HCT116 (cell line): Measurements from ENCODE around the gene PHF5A. TPM values are rescaled to one million over a fixed set of nuclear protein-coding genes. Genes with fewer than 3 reads are reported as not detected.

ENCODE experiments used
- ATAC-seq: fragments of 200-7000 bp; cut with Tn5 transposase; 2 replicates; pipeline ENCODE4 v1.9.1; 2020; ENCODE audit warnings: mild to moderate bottlenecking, moderate library complexity
- BruUV-seq: library from RNA; stranded (reverse); fragments of 400-500 nt; replicated peaks from 2 replicates; lab custom pipeline; 2021; lab: Mats Ljungman, UMichigan
- CTCF ChIA-PET: fragments of 300-600 bp; sonication (Branson Sonifier 250); formaldehyde crosslinking; loops from one replicate; lab custom pipeline; 2021; ENCODE audit warnings: antibody characterized with exemption; lab: Charles Lee
- POLR2A ChIA-PET: fragments of 300-600, 350-600 bp; sonication (Branson Sonifier 250); formaldehyde crosslinking; loops from one replicate; lab custom pipeline; 2021; ENCODE audit warnings: antibody characterized with exemption; lab: Charles Lee
- RAD21 ChIA-PET, 2 experiments: fragments of 300-600 bp; sonication (Branson Sonifier 250); formaldehyde crosslinking; loops; one replicate each; lab custom pipeline; 2023; ENCODE audit warnings: low total read pairs in 2 of 2; ENCODE audit not compliant: uncharacterized antibody in 2 of 2, unreplicated experiment in 2 of 2, low non-redundant PET in 1 of 2; lab: Charles Lee
- DNase-seq: peaks from one replicate; pipeline ENCODE4 v3.0.0-alpha.2; 2010; ENCODE audit warnings: low read depth, low spot score
- H2AFZ ChIP-seq: fragments of 200-600 bp; shearing (Covaris generic), sonication (generic); 2 replicates; pipeline ENCODE4 v1.6.1; 2017; ENCODE audit warnings: low read depth, mixed run types, mixed read lengths, antibody characterized with exemption, low read length; ENCODE audit not compliant: poor library complexity, severe bottlenecking
- H3K27ac ChIP-seq: 2 replicates; pipeline ENCODE4 v1.5.1; 2012; ENCODE audit warnings: low read depth, low read length
- H3K27me3 ChIP-seq: fragments of 200-600 bp; sonication (generic); 2 replicates; pipeline ENCODE4 v1.6.1; 2016; ENCODE audit warnings: mixed run types, low read length, mixed read lengths; ENCODE audit not compliant: insufficient read depth
- H3K36me3 ChIP-seq, 2 experiments: fragments of 200-500 bp in 1 of 2; fragments of 200-600 bp in 1 of 2; sonication (Bioruptor generic) in 1 of 2; sonication (generic) in 1 of 2; 2 replicates each; pipeline versions ENCODE4 v1.5.1 to v1.6.1; 2014 to 2016; ENCODE audit warnings: low read length in 2 of 2, inconsistent platforms in 1 of 2, mixed read lengths in 1 of 2, mixed run types in 1 of 2; ENCODE audit not compliant: insufficient read depth in 2 of 2, control insufficient read depth in 1 of 2
- H3K4me1 ChIP-seq, 2 experiments: fragments of 200-600 bp in 1 of 2; sonication (generic) in 1 of 2; 2 replicates each; pipeline versions ENCODE4 v1.5.1 to v1.6.1; 2012 to 2017; ENCODE audit warnings: low read length in 2 of 2, inconsistent platforms in 1 of 2, mild to moderate bottlenecking in 1 of 2, mixed read lengths in 1 of 2, mixed run types in 1 of 2, moderate library complexity in 1 of 2; ENCODE audit not compliant: insufficient read depth in 2 of 2, control insufficient read depth in 1 of 2
- H3K4me2 ChIP-seq: fragments of 200-600 bp; sonication (generic); 2 replicates; pipeline ENCODE4 v1.6.1; 2017; ENCODE audit warnings: mixed run types, low read length, mixed read lengths
- H3K4me3 ChIP-seq, 2 experiments: fragments of 200-600 bp in 1 of 2; sonication (generic) in 1 of 2; replicated peaks in 1 of 2; 2 replicates each; pipeline ENCODE4 v1.5.1; 2011 to 2016; ENCODE audit warnings: low read length in 2 of 2, control low read depth in 1 of 2, low read depth in 1 of 2, mild to moderate bottlenecking in 1 of 2, mixed read lengths in 1 of 2, mixed run types in 1 of 2
- H3K79me2 ChIP-seq: fragments of 200-600 bp; sonication (generic); 2 replicates; pipeline ENCODE4 v1.6.1; 2017; ENCODE audit warnings: mild to moderate bottlenecking, mixed run types, low read length, moderate library complexity, mixed read lengths; ENCODE audit not compliant: insufficient read depth
- H3K9ac ChIP-seq: fragments of 200-600 bp; sonication (generic); 2 replicates; pipeline ENCODE4 v1.6.1; 2016; ENCODE audit warnings: low read length, mixed read lengths
- H3K9me2 ChIP-seq: fragments of 200-600 bp; sonication (generic), shearing (Covaris generic); 2 replicates; pipeline ENCODE4 v1.6.1; 2017; ENCODE audit warnings: mixed run types, mild to moderate bottlenecking, moderate library complexity; ENCODE audit not compliant: insufficient read depth
- H3K9me3 ChIP-seq, 2 experiments: fragments of 200-500 bp in 1 of 2; fragments of 200-600 bp in 1 of 2; sonication (Bioruptor generic) in 1 of 2; sonication (generic) in 1 of 2; 2 replicates each; pipeline ENCODE4 v1.6.1; 2014 to 2017; ENCODE audit warnings: low read length in 2 of 2, mixed read lengths in 2 of 2, inconsistent platforms in 1 of 2, low read depth in 1 of 2, mild to moderate bottlenecking in 1 of 2, mixed run types in 1 of 2, moderate library complexity in 1 of 2; ENCODE audit not compliant: control insufficient read depth in 1 of 2, insufficient read depth in 1 of 2
- H4K20me1 ChIP-seq: fragments of 200-600 bp; sonication (generic), shearing (Covaris generic); 2 replicates; pipeline ENCODE4 v1.6.1; 2017; ENCODE audit warnings: mixed run types, mild to moderate bottlenecking, moderate library complexity; ENCODE audit not compliant: insufficient read depth
- CBX3 ChIP-seq: IDR thresholded peaks from 2 replicates; pipeline ENCODE4 v1.6.1; 2012; ENCODE audit warnings: low read depth
- EGR1 ChIP-seq: IDR thresholded peaks from 2 replicates; pipeline ENCODE4 v1.6.1; 2012; ENCODE audit warnings: low read depth
- ELF1 ChIP-seq: IDR thresholded peaks from 2 replicates; pipeline ENCODE4 v1.6.1; 2012; ENCODE audit warnings: low read depth, borderline replicate concordance
- FOSL1 ChIP-seq: IDR thresholded peaks from 2 replicates; pipeline ENCODE4 v1.6.1; 2012; ENCODE audit warnings: low read depth
- POLR2AphosphoS5 ChIP-seq: IDR thresholded peaks from 2 replicates; pipeline ENCODE4 v1.6.1; 2011; ENCODE audit warnings: mild to moderate bottlenecking, low read depth, low read length, moderate library complexity
- RAD21 ChIP-seq: IDR thresholded peaks from 2 replicates; pipeline ENCODE4 v1.6.1; 2012; ENCODE audit warnings: low read depth, mild to moderate bottlenecking
- SIN3A ChIP-seq: IDR thresholded peaks from 2 replicates; pipeline ENCODE4 v1.6.1; 2012; ENCODE audit warnings: low read depth
- SRF ChIP-seq: IDR thresholded peaks from 2 replicates; pipeline ENCODE4 v1.6.1; 2012; ENCODE audit warnings: low read depth
- TCF7L2 ChIP-seq: IDR thresholded peaks from 2 replicates; pipeline ENCODE4 v1.7.0; 2011; ENCODE audit warnings: borderline replicate concordance, inconsistent platforms; ENCODE audit not compliant: insufficient read depth, insufficient read length; ENCODE audit errors: extremely low read depth
- ZFX ChIP-seq: fragments of 450-650 bp; IDR thresholded peaks from 2 replicates; pipeline ENCODE4 v1.6.1; 2017
- intact Hi-C: fragments of 100-400 bp; cut with micrococcal nuclease; formaldehyde crosslinking; loops from 2 replicates; pipeline ENCODE4 v1.10.0; 2022
- total RNA-seq: library from RNA; stranded (reverse); gene quantifications from one replicate; pipeline ENCODE4 v1.2.1, GENCODE V29; 2021; ENCODE audit not compliant: unreplicated experiment
- TF ChIP-seq, protein P1 (sequence below): IDR thresholded peaks from 2 replicates; pipeline ENCODE4 v1.6.1; 2011; ENCODE audit warnings: mild to moderate bottlenecking, low read length, moderate library complexity; ENCODE audit not compliant: insufficient replicate concordance; ENCODE audit errors: extremely low read depth
- TF ChIP-seq, protein P2 (sequence below), 3 experiments: fragments of 200-600 bp in 1 of 3; sonication (generic) in 1 of 3; IDR thresholded peaks in 2 of 3; conservative IDR thresholded peaks in 1 of 3; 2 replicates each; pipeline ENCODE4 v1.5.1; 2012 to 2017; ENCODE audit warnings: low read depth in 2 of 3, low read length in 2 of 3, antibody characterized with exemption in 1 of 3, borderline replicate concordance in 1 of 3, control low read depth in 1 of 3, mild to moderate bottlenecking in 1 of 3, mixed read lengths in 1 of 3, mixed run types in 1 of 3, moderate library complexity in 1 of 3; ENCODE audit not compliant: insufficient read depth in 1 of 3

Gene PHF5A
- total RNA-seq, 1 experiment from 2014 or later, result 86.0 TPM

DNA sequence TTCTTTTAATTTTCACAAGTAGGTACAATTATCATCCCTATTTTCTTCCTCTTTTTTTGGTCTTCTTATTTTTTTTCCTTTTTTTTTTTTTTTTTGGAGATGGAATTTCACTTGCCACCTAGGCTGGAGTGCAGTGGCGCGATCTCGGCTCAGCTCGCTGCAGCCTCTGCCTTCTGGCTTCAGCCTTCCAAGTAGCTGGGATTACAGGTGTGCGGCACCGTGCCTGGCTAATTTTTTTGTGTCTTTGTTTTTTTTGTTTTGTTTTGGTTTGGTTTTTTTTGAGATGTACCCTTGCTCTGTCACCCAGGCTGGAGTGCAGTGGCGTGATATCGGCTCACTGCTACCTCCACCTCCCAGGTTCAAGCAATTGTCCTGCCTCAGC is 38.5 kb downstream of the PHF5A start:
- CTCF ChIA-PET, result no interaction called here
- H3K4me3 ChIP-seq, result no peak overlapping the region
- no peaks in the 10 kb centered on the region for H3K27me3 ChIP-seq
- intact Hi-C loops, result no loop called here
- no peak overlapping the region for H2AFZ ChIP-seq
- DNase-seq (no peak), ATAC-seq (no peak)
- no peak overlapping the region for H3K9ac ChIP-seq
- H3K79me2 ChIP-seq, result peaks cover 9% of the 10 kb centered on the region; the same call in 1 of the 2 replicates
- H3K4me1 ChIP-seq, result no peaks in the 10 kb centered on the region; a peak in 1 of 4 replicates
- no peak overlapping the region for H3K27ac ChIP-seq
- H3K36me3 ChIP-seq, result peaks cover 3 to 8% of the 10 kb centered on the region in 2 experiments; a peak in 2 of 4 replicates
- POLR2A ChIA-PET, result no interaction called here
- BruUV-seq, result no TSS peak
- TF ChIP-seq EGR1 (no peak), TCF7L2 (no peak), SIN3A (no peak), ZFX (no peak)
- TF ChIP-seq, protein P1, sequence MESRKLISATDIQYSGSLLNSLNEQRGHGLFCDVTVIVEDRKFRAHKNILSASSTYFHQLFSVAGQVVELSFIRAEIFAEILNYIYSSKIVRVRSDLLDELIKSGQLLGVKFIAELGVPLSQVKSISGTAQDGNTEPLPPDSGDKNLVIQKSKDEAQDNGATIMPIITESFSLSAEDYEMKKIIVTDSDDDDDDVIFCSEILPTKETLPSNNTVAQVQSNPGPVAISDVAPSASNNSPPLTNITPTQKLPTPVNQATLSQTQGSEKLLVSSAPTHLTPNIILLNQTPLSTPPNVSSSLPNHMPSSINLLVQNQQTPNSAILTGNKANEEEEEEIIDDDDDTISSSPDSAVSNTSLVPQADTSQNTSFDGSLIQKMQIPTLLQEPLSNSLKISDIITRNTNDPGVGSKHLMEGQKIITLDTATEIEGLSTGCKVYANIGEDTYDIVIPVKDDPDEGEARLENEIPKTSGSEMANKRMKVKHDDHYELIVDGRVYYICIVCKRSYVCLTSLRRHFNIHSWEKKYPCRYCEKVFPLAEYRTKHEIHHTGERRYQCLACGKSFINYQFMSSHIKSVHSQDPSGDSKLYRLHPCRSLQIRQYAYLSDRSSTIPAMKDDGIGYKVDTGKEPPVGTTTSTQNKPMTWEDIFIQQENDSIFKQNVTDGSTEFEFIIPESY, result no peak
- no peaks in the 10 kb centered on the region for H3K9me2 ChIP-seq
- no peaks in the 10 kb centered on the region for H3K9me3 ChIP-seq
- H4K20me1 ChIP-seq, result no peaks in the 10 kb centered on the region
- H3K4me2 ChIP-seq, result no peak overlapping the region
- RAD21 ChIA-PET, result interaction anchor here in 1 of 2 experiments (0.6 kb wide), 1 partner anchor 46 kb away, joined by 3 read pairs; no protein-coding TSS in a partner anchor

DNA sequence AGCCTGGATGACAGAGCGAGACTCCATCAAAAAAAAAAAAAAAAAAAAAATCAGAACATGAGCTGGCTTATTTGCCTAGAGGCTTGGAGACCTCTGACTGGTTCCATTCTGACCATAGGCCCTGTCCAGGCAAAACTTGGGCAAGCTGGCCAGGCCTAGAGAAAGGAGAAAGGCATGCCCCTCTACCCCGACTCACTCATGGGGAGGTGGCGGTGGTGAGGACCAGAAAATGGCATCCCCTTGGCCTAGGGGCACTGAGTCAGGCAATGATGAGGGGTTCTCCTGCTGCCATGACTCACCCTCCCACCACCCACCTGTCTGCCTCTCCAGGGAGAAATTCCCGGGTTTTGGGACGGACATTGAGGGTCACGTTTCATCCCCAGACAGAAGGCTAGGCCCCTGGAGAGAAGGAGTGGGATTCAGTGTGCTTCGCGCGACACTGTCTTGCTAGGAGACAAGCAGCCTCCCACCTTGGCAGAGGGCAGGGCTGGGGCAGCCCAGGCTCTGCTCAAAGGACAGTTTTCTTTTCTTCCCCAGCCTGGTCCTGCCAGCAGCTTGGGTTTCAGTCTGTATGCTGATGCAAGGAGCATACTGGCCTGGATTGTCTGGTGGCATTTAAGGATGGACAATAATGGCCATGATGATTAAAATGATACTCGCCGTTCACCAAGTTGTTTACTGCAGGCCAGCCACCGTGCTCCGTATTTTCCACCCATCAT is 39.1 kb downstream of the PHF5A start:
- H3K4me1 ChIP-seq, result no peaks in the 10 kb centered on the region; a peak in 1 of 4 replicates
- POLR2A ChIA-PET, result interaction anchor here (1.0 to 1.2 kb wide), 2 partner anchors 8 to 16 kb away, joined by 3 read pairs; no protein-coding TSS in a partner anchor

More for the DNA sequence above, 39.1 kb downstream of the PHF5A start:
- H3K27ac ChIP-seq, result no peak overlapping the region
- no peaks in the 10 kb centered on the region for H4K20me1 ChIP-seq
- H3K4me3 ChIP-seq, result no peak overlapping the region
- TF ChIP-seq EGR1 (no peak), RAD21 (no peak), POLR2AphosphoS5 (no peak), CBX3 (no peak), ELF1 (no peak), SRF (no peak), FOSL1 (no peak)
- TF ChIP-seq, protein P2, sequence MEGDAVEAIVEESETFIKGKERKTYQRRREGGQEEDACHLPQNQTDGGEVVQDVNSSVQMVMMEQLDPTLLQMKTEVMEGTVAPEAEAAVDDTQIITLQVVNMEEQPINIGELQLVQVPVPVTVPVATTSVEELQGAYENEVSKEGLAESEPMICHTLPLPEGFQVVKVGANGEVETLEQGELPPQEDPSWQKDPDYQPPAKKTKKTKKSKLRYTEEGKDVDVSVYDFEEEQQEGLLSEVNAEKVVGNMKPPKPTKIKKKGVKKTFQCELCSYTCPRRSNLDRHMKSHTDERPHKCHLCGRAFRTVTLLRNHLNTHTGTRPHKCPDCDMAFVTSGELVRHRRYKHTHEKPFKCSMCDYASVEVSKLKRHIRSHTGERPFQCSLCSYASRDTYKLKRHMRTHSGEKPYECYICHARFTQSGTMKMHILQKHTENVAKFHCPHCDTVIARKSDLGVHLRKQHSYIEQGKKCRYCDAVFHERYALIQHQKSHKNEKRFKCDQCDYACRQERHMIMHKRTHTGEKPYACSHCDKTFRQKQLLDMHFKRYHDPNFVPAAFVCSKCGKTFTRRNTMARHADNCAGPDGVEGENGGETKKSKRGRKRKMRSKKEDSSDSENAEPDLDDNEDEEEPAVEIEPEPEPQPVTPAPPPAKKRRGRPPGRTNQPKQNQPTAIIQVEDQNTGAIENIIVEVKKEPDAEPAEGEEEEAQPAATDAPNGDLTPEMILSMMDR (IDR thresholded peaks at IDR 0.05 in 2 of 3, conservative IDR thresholded peaks at IDR 0.05 in 1 of 3; ENCODE audit: borderline replicate concordance in 1 of 3, insufficient read depth in 1 of 3, low read depth in 2 of 3, low read length in 2 of 3), result no peak
- DNase-seq (no peak), ATAC-seq (no peak)
- no peak overlapping the region for H3K9ac ChIP-seq
- H3K79me2 ChIP-seq, result peaks cover 3% of the 10 kb centered on the region; the same call in 1 of the 2 replicates
- peaks cover 0 to 8% of the 10 kb centered on the region in 2 experiments; a peak in 1 of 4 replicates for H3K36me3 ChIP-seq
- BruUV-seq, result no TSS peak
- H3K27me3 ChIP-seq, result no peaks in the 10 kb centered on the region
- no peaks in the 10 kb centered on the region for H3K9me2 ChIP-seq
- intact Hi-C loops, result no loop called here
- ChIA-PET RAD21 (interaction anchor here in 1 of 2 experiments (0.6 kb wide), 1 partner anchor 47 kb away, joined by 3 read pairs; no protein-coding TSS in a partner anchor), CTCF (no interaction called here)
- no peak overlapping the region for H2AFZ ChIP-seq
- H3K9me3 ChIP-seq, result no peaks in the 10 kb centered on the region
- H3K4me2 ChIP-seq, result no peak overlapping the region
